ENCODE results near the gene FRMD4A. TPM values are rescaled to one million over a fixed set of nuclear protein-coding genes. Genes with fewer than 3 reads are reported as not detected.

The FRMD4A gene
- total RNA-seq, 1 donor from 2014 or later = 42.3 TPM

DNA sequence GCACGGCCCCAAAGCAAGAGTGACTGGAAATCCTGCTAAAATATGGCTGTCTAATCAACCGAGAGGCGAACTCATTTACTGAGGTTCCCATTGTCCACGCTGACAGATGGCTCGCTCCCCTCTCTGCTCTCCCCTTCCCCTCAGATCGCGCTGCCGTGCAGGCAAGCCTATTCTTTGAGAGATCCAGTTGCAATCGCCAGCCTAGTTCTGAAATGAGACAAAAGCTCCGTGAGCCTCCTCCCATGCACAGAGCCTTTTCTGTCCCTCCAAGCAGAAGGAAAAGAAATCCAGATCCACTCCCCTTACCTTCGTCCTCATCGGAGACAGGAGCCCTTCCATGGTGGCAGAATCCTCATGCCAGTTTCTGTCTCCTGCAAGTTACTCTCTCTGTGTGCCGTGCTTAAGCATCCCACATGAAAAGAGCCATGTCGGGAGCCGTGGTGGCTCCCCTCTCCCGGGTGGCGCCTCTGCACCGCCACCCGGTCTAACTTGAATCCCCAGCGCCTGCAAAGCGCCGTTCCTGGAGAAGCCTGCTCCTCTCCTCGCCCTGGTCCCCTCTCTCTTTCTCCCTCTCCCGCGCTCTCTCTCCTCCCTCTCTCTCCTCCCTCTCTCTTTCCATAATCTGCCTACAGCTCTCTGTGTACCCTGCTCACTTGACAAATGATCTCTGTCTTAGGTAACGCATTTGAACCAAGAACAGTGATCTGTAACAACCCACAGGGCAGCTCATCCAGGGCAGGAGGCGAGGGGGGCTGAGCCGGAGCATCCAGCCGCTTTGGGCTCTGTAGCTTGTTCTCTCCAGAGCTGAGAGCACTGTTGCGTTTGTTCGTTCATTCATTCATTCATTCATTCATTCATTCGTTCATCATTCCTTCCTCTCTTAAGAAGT lies 156.8 kb downstream of the FRMD4A start:
- intact Hi-C loops (cut with DNase I) = no loop called here
- DNase-seq (ENCODE audit: missing footprints) = no peak
- ATAC-seq = no peak

DNA sequence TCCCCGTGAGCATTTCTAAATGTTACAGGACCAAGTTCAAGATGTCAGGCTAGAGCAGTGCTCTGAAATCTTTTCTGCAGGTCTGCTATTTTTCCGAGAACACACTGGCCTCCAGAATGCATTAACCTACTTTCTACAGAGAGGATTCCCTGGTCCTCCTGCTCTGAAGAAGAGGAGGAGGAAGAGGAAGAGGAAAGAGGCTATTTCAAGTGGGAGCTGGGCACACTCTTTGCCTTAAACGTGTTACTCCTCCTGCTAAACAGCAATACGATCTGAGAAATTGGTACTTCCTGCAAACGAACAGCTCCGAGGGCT lies 157.4 kb downstream of the FRMD4A start:
- DNase-seq (ENCODE audit: missing footprints) = no peak
- ATAC-seq = no peak
- intact Hi-C loops (cut with DNase I) = no loop called here

DNA sequence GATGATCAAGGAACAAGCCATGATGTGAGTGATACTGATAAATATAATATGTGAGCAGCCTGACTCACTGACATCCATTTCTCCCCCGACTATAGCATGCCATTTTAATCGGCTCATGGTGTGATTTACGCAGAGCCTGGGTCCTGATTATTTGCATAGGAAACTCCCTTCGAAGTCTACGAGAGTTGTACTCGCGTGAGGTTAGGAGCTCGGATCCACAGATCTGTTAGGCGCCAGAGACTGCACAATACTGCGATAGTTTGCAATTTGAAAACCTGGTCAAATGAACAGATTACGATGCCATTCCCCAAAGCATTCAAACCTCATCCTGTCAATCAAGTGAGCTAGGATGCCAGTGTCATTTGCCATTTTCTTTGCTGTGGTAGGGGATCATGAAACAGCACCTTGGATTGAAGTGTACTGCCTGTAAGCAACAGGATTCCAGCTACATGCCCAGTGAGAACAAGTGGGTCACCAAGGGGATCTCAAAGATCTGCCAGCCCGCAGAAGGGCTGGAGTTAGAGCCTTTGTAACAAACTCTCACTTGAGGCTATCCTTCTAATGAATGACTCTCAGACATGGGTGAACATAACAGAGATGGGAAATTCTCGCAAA lies 158.3 kb downstream of the FRMD4A start:
- intact Hi-C loops (cut with DNase I) = no loop called here
- no peak for DNase-seq (ENCODE audit: missing footprints)
- no peak for ATAC-seq

DNA sequence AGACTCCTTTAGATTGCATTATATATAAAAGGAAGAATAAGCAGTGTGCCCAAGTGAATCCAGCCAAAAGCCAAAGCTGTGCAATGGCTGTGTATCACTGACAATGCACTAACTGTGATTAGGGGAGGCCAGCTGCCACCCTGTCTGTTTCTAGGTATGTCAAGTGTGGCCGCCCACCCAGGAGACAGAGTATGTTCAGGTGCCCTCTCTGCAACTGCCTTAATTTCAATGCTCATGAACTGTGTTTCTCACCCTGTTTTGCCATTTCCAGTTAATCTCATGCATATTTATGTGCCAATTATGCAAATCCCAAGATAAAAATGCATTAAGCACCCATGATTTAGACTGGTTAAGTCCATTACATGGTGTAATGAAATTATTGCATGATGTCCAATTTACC lies 159.4 kb downstream of the FRMD4A start:
- ATAC-seq (no peak), DNase-seq (ENCODE audit: missing footprints) (no peak)
- intact Hi-C loops (cut with DNase I) = no loop called here

DNA sequence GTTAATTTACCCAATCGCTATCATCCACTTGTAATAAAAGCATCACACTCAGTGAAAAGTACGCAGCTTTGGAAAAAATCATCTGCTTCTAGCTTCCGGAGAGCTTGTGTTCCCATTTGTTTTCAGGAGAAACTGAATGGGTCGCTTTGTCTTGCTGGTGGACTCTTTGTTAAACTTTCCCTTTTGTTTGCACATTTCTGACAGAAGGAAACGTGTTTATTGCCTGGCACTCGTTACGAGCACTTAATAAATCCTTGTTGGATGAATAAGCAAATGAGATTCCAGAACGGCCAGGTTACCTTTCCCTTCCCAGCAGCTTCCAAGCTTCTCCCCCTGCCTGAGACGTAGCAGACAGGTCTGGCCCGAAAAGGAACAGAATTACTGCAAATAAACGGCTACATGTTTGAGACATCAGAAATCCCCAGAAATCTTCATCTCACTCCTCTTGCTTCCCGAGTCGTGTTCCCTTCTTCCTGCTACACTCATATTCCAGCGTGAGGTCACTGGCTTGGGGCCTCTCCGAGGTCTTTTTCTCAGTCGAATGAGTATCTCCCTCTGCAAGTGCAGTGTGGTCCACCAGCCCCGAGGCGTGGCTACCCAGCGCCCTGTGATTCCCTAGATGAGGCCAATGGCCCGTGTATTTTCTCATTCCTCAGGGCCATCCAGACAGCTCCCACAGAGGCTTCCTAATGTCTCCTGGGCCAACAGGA lies 167.2 kb downstream of the FRMD4A start:
- DNase-seq (ENCODE audit: missing footprints) (no peak), ATAC-seq (no peak)
- intact Hi-C loops (cut with DNase I) = no loop called here

DNA sequence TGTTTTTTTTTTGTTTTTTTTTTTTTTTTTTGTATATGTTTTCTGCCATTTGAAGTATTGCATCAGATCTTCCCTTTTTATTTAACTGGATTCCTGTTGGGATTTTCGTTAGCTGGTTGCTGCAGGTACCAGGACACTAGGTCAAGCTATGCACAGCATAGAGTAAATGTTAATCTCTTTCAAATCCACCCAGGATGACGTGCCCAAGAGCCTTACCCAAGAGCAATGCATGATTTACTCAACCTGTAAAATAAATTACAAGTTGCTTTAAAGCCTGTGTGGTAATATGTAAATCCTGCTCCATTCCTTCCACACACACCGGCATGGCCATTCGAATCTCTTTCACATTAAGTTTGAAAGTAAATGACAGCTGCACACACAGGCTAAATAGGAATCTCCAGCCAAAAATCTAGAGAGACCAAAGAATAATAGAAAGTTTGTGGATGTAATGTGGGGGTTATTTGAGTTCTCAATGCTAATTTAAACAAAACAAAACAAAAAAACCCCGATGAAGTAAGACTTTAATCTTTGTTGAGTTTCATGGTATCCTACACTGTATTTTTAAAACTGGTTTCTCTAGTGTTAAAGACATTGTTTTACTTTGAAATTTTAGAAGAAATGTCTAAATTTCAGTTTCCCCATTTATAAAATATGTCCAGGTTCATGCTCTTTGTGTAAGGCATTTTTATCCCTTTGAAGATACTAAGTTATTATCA lies 167.9 kb downstream of the FRMD4A start:
- intact Hi-C loops (cut with DNase I) = no loop called here
- no peak for DNase-seq (ENCODE audit: missing footprints)
- ATAC-seq = no peak

DNA sequence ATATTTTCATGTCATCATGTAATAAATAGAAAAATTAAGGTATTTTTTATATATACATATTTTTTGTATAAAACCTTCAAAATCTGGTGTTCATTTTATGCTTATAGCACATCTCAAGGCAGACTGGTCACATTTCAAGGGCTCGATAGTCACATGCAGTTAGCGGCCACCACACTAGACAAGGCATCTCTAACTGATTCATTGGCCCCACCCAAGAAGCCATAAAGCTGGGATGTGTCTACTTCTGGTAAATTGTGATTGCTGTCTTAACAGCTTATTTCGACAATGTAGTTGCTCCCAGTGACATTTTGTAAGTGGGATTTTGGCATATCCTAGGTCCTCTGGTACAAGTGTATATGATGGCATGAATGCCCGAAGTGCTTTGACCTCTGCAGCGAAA lies 168.7 kb downstream of the FRMD4A start:
- ATAC-seq (no peak), DNase-seq (ENCODE audit: missing footprints) (no peak)
- intact Hi-C loops (cut with DNase I) = no loop called here

DNA sequence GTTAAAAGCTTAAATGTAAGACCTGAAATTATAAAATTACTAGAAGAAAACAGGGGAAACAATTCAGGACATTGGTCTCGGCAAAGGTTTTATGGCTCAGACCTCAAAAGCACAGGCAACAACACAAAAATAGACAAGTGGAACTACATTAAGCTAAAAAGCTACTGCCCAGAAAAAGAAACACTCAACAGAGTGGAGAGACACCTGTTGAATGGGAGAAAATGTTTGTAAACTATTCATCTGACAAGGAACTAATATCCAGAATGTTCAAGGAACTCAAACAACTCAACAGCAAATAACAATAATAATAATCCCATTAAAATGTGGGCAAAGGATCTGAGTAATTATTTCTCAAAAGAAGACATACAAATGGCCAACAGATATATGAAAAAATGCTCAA lies 170.4 kb downstream of the FRMD4A start:
- intact Hi-C loops (cut with DNase I) = no loop called here
- DNase-seq (ENCODE audit: missing footprints) (no peak), ATAC-seq (no peak)

DNA sequence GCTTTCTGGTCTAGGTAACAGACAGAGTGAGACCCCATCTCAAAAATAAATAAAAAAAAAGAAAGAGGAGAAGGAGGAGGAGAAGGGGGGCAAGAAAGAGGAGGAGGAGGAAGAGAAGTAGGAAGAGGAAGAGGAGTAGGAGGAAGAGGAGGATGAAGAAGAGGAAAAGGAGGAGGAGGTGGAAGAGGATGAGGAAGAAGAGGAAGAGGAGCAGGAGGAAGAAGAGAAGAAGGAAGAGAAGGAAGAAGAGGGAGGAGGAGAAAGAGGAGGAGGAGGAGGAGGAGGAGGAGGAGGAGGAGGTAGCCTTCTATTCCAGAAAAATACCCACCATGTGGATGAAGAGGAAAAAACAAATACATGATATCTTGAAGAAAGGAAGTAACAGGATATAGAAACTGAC lies 172.1 kb downstream of the FRMD4A start:
- ATAC-seq (no peak), DNase-seq (ENCODE audit: missing footprints) (no peak)
- intact Hi-C loops (cut with DNase I) = no loop called here

DNA sequence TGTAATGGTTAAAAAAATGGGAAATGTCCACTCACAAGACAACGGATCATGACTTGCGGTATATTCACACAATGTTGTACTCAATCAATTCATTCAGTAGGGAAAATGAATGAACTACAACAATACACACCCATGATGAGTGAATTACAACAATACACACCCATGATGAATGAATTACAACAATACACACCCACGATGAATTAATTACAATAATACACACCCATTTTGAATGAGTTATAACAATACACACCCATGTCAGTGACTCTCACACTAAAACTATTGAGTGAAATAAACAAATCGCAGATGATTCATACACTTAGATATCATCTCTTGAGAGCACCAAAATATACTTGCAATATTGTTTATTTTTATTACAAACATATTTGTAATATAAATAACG lies 174.6 kb downstream of the FRMD4A start:
- intact Hi-C loops (cut with DNase I) = no loop called here
- no peak for DNase-seq (ENCODE audit: missing footprints)
- ATAC-seq = no peak

DNA sequence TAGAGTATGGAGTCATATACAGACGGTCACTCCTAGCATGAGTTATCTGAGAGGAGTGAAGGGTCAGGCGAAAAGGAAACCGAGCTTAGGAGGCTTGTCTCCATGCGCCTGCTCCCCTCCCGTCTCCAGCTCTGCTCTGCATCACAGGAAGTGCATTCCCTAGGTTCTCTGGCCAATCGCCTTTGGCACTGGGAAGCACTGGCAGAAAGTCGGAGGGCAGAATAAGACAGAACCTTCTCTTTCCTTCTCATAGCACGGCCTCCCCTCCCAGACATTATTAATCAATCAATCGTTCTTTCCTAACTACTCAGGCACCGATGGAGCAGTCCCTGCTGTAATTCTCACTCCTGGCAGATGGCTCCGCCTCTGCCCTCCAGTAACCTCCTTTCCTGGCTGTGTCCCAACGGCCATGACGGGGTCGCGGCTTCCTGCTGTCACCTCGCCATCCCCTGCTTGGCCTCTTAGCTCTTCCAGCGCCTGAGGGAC lies 177.1 kb downstream of the FRMD4A start:
- peak; percentile 42 for ATAC-seq
- intact Hi-C loops (cut with DNase I) = no loop called here

DNA sequence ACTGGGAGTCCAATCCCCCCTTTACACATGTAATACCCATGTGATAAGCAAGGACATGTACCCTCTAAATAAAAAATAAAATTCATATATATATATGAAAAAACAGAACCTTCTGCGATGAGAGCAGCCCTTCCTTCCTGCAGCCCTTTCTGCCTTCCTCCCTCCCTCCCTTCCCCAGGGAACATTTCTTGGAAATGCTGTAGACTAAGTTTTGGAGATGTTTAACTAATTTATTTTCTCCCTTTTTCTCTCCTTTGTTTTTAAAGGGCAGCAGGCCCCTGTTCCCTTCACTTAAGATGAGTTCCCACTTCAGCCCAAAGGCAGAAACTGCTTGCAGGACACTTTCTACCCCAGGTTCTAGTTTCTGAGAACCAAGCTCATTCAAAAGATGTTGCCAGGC lies 179.2 kb downstream of the FRMD4A start:
- ATAC-seq = no peak
- no peak for DNase-seq (ENCODE audit: missing footprints)
- intact Hi-C loops (cut with DNase I) = no loop called here

More for the DNA sequence above, 177.1 kb downstream of the FRMD4A start:
- DNase-seq (ENCODE audit: missing footprints) = no peak

DNA sequence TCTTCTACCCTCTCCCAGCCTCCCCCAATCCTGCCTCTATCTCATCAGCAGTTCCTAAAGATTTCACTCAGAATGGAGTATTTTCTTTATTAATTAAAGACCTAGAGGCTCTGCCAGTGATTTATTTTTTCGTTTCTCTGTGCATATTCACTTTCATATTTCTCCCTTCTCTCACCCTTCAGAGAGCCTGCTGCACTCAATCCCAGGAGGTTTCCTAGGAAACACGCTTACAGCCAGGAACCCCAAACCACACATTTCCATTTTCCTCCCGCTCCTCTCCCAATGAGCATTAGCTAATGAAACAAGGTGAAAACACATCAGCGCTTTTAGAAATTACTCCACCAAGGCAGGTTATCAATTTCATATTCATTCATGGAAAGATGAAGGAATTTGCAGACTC lies 180.2 kb downstream of the FRMD4A start:
- ATAC-seq = no peak
- intact Hi-C loops (cut with DNase I) = no loop called here
- DNase-seq (ENCODE audit: missing footprints) = no peak

DNA sequence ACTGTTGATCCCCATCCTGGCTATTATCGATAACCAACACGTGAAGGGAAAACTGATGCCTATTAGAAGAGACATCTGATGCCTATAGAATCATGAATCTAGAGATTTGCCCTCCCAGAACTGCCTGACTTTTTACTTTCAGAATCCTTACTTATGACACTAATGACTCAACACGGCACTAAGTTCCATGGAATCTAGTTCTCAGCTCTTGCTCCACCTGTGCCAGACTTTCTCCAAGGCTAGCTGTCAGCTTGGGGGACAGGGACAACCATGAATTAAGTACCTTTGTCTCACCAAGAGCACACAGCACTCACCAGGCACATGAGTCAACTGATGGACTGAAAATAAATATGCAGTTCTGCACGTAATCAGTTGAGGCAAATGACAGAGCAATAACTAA lies 184.2 kb downstream of the FRMD4A start:
- intact Hi-C loops (cut with DNase I) = no loop called here
- DNase-seq (ENCODE audit: missing footprints) = no peak
- ATAC-seq = no peak

DNA sequence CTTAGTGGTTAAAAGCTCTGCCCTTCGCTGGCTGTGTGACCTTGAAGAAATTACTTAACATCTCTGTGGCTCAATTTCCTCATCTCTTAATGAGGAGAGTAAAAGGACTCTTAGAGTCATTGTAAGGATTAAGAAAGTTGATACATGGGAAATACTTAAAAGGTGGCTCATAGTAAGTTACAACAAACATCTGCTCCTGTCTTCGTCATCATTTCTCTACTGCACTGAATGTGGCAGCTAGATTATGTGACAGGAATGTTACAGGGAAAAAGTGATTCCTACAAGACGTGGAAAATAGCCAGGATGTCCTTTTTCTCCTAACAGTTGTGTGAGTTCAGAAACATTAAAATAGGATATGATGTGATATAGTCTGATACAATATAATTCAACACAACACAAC lies 184.7 kb downstream of the FRMD4A start:
- DNase-seq (ENCODE audit: missing footprints) (no peak), ATAC-seq (no peak)
- intact Hi-C loops (cut with DNase I) = no loop called here

DNA sequence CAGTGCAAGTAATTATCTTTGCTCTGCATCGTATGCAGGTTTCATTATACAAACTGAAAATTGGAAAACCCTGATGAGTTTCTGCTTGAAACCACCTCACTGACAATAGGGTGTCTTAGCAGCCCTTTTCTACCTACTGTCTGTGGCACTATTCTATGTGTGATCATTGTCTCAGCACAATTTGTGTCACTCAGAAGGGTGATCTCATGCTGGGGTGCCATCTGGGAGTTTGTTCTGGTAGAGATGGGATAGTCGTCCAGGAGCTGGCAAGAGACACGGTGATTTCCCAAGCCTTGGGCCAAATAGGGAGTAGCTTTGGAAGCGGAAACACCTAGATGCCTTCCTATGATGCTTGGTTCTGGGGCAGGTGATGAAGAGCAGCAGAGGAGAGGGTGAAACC lies 186.3 kb downstream of the FRMD4A start:
- ATAC-seq = no peak
- intact Hi-C loops (cut with DNase I) = no loop called here
- DNase-seq (ENCODE audit: missing footprints) = no peak

DNA sequence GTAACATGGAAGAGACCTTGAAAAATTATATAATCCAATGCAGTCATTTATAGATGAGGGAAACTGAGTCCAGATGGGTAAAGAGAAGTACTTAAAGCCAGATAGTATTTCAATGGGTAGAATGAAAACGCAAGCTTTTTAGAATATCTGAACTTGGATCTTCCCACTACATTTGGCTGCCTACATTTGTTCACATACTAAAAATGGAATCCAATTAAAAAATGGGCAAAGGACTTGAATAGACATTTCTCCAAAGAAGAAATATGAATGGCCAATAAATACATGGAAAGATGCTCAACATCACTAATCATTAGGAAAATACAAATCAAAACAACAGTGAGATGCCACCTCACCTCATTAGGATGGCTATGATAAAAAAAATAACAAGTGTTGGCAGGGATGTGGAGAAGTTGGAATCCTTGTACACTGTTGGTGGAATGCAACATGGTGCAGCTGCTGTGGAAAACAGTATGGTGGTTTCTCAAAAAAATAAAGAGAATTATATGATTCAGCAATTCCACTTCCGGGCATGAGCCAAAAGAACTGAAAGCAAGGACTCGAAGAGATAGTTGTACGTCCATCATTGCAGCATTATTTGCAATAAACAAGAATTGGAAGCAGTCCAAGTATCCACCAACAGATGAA lies 188.0 kb downstream of the FRMD4A start:
- no peak for ATAC-seq
- DNase-seq (ENCODE audit: missing footprints) = no peak
- intact Hi-C loops (cut with DNase I) = no loop called here

DNA sequence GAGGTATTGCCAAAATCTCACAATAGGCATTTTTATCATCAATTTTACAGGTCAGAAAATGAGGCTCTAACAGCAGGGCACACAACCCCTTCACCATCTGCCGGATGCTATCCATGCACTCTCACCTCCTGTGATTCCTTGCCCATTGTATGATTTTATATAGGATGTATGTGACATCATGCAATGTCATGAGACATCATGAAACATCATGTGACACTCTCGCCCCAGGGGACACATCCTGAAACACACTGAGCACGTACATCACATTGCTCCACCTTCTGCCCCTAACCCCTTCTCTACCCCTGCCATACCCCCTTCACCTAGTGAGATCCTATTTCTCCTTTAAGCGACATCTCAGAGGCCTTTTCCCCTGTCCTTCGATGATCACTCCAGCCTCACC lies 189.4 kb downstream of the FRMD4A start:
- intact Hi-C loops (cut with DNase I) = no loop called here
- ATAC-seq (no peak), DNase-seq (ENCODE audit: missing footprints) (no peak)

DNA sequence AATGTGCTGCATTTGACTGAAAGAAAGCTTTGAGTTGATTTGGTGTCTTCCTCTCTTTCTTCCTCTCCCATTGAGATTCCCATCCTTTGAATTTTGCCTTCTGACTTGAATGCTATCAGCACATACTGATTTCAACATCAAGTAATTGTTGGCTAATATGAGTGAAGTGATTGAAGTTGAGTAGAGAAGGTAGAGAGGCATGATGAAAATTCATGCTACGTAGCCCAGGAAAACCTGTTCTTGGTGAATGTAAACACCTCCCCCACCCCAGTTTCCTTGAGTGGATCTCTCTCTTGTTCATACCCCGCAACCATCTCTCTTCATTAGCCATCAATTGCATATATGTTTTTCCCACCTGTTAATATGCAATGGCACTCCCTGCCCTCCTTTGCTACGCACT lies 193.3 kb downstream of the FRMD4A start:
- ATAC-seq (no peak), DNase-seq (ENCODE audit: missing footprints) (no peak)
- intact Hi-C loops (cut with DNase I) = no loop called here

All from Right ventricle myocardium inferior (tissue), 1 donor.